Glomerular visceral epithelial cell (primary cell): ENCODE data around the gene MBNL1.
"Not testable (repeated sequence)": the region's sequence is repeated elsewhere in the genome, so short reads cannot be mapped to it uniquely, and the experiment has no call there.

Experiments used
- DNase-seq: peaks from one replicate; pipeline ENCODE4 v3.0.0-alpha.2; 2016; ENCODE audit errors: extremely low spot score

Gene MBNL1

DNA sequence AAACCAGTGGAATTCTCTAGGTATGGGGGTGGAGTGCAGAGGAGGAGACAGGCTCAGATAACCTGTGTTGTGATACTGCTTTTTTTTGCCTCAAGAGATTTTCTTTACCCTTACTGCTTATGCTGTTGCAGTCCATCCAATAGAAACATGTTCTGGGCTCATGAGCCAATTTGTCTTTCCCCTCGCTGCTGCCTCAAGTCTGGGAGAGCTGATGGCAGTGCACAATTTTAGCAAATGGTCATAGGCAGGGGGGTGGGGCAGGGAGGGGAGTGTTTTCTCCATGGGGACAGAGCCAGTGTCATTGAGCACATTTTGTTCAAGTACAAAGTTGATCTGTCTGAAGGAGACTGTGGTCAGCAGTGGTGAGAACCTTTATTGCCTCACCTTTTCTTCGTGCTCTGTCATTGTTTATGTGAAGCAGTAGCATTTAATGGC, 134.9 kb downstream of the MBNL1 start:
- DNase-seq = no peak

DNA sequence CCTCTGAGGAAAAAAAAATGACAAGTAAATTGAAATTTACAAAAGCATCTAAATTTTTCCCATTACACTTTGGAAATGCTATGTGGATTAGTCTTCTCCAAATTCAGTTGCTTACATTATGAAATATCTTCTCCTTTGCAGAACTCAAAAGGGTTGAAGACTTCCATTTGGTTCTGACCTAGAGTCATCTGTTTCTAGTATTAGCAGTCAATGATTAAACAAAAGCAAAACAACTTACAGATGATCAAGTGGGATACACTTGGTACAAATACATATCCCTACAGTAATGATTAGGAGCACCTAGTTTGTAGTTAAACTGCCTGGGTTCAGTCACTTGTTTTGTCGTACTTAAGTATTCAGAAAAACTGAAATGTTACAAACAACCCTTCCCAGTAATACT, 136.2 kb downstream of the MBNL1 start:
- no peak for DNase-seq

DNA sequence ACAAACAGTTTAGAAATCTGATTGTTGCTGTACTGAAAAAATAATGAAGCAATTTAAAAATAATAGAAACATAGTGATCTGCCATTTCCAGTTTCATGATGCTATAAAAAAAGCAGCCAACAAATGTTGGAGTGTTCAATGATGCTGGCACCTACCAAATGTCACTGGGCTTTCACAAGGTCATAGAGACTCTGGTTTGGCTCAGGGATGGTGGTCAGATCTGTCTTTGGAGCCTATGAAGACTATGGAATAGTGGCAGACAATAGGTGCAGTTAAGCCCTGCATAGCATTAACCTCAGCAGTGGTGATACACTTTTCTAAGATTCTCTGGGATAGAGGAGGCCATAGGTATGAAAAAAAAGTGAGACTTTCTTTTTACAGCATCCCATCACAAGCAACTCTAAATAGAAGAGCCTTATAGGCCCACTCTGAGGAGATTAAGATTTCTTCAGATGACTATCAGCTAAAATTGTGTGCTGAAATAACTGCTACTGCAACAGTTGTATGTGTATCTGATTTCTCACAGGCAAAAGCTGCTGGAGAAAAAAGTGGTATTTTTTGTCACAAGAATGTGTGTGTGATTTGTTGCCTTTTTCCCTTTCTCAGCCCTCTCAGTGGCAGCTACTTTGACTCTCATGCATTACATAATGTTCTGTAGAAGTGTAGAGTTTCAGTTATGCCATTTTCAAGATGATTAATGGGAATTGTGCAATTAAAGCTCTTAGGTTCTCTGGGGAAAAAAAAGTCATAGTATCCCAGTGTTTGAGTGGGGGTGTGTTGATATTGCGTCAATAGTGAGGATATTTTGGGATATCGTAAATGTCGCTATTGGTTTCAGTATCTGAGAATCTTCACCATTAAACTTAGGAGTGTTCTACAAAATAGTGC, 137.4 kb downstream of the MBNL1 start:
- no peak for DNase-seq

DNA sequence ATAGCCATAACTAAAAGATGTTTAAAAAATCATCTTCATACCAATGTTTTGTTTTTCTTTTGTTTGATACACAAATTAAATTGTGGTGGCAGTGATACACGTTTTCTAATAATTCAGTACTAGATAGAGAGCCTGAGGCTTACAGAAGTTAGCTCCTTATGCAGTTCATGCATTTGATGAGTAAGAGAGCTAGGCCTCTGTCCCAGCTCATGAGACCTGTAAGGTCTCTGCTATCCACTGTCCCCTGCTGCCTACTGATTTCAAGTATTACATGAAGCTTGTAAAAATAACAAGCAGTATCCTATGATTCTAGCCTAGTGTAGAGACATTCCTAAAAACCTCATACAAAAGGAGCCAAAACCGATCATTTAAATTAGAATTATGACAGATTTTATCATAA, 144.5 kb downstream of the MBNL1 start:
- no peak for DNase-seq

DNA sequence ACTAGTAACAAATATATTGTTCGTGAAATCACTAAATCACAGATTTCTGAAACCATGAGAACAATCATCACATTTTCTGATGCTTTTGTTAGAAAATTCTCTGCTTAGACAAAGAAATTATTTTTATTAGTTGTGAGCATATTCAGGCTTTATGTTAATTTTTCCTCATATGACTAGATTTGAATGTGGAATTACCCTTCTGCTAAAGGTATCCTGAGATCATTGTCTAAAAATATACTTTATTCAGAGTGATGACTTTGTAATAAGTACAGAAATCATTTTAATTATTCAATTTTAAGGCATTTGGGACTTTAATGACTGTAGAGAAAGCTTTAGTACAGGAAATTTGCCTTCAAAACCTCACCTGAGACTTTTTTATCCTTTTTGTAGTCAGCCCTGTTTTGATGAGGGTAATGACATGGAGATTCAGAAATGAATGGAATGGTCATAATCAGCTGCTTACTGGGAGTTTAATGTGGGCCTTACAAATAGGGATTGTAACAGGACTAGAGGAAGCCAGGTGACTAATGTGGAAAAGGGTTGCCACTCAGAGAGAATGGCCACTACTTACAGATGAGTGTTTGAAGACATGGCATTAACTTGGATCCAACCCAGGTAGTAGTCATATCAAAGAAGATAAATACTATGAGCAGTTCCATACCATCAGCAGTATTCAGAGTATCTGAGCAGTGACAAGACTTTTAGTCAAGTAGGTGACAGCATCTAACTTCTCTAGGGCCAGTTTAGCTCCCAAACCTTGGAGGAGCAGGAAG, 148.3 kb downstream of the MBNL1 start:
- no peak for DNase-seq

DNA sequence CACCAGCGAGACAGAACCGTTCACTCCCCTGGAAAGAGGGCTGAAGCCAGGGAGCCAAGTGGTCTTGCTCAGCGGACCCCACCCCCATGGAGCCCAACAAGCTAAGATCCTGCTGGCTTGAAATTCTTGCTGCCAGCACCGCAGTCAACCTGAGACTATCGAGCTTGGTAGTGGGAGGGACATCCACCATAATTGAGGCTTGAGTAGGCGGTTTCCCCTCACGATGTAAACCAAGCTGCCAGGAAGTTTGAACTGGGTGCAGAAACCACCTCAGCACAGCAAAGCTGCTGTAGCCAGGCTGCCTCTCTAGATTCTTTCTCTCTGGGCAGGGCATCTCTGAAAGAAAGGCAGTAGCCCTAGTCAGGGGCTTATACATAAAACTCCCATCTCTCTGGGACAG, 151.0 kb downstream of the MBNL1 start:
- DNase-seq = no peak

DNA sequence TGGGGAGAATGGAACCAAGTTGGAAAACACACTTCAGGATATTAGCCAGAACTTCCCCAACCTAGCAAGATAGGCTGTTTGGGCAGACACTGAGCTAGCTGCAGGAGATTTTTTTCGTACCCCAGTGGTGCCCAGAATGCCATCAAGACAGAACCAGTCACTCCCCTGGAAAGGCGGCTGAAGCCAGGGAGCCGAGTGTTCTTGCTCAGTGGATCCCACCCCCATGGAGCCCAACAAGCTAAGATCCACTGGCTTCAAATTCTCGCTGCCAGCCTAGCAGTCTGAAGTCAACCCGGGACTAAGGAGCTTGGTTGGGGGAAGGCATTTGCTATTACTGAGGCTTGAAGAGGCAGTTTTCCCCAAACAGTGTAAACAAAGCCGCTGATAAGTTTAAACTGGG, 152.4 kb downstream of the MBNL1 start:
- DNase-seq = no peak

DNA sequence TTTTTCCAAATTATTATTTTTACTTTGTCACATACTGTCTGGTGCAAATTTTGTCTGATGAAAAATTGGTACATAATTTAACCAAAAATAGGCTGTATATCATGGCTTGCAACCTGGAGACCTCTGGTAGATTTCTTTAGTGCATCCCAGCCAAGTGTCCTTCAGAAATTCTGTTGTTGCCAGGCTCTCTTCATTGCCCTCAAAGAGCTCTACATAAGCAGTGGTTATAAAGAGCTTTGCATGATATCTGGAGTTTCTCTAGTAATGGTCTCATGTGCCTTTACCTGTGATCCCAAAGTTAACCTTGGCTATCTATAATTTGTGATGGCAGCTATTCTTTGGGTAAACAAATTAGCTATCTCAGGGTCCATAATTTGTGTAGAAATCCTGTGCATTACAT, 157.7 kb downstream of the MBNL1 start:
- no peak for DNase-seq

DNA sequence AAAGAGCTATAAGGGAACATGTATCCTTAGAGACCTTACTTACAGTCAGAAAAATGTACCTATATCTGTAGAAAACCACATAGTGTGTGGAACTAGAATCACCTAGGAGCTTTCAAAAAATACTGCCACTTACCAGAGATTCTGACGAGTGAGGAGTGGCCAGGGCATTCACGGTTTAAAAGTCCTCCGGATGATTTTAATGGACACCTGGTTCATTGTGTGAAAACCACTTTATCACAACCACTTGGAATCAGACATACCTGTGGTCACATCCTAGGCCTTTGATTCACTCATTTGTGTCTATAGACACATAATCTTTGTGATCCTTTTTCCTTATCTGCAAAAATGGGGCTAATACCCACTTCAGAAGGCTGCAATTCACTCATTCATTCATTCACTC, 159.8 kb downstream of the MBNL1 start:
- peak; percentile 10 for DNase-seq

DNA sequence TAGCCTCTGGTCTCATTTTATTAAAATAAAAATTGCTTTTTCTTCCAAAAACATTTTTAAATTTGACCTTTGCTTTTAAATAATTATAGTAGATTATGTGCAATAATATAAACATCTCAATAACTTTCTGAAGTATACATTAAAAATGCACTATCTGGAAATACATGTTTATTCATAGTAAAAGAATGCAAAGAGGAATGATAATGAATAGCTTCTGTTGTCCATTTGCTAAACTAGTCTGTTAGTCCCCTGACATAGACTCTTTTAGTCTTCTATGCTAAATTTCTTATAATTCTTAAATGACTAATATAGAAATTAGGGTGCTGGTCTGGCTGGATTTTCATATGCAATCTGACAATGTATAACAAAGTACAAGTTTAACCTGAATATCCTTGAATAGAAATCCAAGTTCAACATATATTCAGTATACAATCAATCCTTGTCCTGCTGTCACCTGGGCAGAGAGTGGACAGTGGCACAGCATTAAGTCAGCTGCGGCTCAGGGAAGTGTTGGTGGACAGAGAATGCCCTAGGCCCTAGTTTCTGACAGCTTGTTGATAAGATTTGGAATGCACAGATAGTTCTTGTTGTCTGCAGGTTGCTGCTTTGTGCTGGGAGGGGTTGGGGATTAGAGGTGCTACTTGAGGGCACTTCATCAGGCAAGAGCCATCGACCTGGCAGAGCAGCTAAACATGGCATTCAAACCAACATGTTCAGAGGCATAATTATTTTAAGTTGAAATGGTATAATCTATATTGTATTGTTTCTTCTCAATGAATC, 161.7 kb downstream of the MBNL1 start:
- DNase-seq = no peak

DNA sequence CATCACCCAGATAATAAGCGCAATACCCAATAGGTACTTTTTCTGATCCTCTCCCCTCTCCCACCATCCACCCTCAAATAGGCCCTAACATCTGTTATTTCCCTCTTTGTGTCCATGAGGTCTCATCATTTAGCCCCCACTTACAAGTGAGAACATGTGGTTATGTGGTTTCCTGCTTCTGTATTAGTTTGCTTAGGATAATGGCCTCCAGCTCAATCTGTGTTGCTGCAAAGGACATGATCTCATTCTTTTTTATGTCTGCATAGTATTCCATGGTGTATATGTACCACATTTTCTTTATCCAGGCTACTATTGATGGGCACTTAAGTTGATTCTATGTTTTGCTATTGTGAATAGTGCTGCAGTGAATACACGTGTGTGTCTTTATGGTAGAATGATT, 165.4 kb downstream of the MBNL1 start:
- DNase-seq = no peak

DNA sequence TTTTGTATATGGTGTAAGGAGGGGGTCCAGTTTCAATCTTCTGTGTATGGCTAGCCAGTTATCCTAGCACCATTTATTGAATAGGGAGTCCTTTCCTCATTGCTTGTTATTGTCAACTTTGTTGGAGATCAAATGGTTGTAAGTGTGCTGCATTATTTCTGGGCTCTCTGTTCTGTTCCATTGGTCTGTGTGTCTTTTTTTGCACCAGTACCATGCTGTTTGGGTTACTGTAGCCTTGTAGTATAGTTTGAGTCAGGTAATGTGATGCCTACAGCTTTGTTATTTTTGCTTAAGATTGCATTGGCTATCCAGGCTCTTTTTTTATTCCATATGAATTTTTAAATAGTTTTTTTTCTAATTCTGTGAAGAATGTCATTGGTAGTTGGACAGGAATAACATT, 166.5 kb downstream of the MBNL1 start:
- DNase-seq = not testable (repeated sequence)

DNA sequence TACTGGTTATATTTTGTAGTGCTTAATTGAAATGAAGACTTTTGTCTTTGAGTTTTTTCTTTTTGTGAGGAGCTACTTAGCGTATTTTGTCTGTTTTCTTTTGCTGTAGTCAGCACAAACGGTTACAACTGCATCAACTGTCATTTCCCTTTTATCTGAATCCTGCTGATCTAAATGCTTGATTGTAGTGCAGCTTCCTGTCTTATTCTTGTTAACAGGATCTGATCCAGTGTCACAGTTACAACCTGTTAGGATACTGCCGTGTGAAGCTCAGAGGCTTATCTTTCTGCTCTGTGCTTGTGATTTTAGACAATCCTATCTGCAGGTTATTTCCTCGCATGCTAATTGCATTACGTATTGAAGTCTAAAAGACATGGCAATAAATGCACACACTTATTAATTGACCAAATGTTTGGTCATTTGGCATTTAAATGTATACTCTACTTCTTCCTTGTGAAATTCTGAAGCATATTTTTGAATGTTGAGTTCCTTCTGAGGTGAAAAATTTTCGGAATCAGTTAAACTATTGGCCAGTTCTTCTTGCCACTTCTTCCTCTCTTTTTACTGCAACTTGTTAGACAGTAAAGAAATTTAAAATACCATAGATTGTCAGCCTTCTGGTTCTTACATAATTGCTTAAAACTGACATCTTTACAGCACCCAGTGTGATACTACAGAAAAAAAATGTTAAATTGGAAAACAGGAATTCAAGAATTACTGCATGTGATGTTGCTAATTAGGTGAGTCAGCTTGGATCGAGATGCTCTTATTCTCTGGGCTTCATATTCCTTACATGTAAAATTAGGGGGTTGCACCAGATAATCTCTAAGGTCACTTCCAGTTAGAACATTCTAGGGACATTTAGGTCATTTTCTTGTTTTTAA, 168.2 kb downstream of the MBNL1 start:
- DNase-seq = no peak

DNA sequence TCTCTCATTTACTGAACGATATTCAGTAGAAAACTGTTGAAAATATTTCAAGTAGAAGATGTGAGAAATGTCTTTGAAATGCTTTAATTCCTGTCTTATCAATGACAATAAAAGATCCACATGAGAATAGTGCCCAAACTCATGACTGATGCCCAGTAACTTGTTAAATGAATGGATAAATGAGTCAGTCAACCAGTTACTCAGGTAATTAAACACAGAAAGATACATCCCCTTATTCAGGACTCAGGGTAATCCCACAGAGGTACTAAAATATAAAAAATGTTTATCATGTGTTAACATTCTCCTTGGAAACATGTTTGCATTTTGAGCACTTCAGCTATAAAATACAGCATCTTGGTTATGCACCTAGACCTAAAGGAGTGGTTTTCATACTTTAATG, 169.5 kb downstream of the MBNL1 start:
- DNase-seq = no peak

DNA sequence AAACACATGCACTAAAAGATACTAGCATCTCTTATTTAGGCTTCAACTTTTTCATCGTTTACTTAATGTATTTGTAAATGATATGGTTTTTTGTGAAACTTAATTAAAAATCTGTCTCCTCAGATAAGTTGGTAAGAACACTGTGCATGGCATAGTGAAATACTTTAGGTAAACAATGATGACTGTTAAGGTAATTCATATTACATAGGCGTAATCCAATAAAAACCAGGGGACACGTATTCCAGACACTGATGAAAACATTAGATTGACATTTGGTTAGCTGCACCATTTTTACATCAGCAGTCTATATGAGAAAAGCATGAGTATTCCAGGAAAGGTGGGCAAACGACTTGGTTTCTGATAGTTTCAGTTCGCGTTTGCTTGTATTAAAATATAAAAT, 170.0 kb downstream of the MBNL1 start:
- DNase-seq = no peak

DNA sequence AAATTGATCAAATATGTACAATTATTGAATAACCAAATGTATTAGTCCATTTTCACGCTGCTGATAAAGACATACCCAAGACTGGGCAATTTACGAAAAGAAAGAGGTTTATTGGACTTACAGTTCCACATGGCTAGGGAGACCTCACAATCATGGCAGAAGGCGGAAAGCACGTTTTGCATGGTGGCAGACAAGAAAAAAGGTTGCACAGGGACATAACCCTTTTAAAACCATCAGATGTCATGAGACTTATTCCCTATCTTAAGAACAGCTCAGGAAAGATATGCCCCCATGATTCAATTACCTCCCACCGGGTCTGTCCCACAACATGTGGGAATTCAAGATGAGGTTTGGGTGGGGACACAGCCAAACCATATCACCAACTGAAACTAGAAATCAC, 171.5 kb downstream of the MBNL1 start:
- DNase-seq = not testable (repeated sequence)

DNA sequence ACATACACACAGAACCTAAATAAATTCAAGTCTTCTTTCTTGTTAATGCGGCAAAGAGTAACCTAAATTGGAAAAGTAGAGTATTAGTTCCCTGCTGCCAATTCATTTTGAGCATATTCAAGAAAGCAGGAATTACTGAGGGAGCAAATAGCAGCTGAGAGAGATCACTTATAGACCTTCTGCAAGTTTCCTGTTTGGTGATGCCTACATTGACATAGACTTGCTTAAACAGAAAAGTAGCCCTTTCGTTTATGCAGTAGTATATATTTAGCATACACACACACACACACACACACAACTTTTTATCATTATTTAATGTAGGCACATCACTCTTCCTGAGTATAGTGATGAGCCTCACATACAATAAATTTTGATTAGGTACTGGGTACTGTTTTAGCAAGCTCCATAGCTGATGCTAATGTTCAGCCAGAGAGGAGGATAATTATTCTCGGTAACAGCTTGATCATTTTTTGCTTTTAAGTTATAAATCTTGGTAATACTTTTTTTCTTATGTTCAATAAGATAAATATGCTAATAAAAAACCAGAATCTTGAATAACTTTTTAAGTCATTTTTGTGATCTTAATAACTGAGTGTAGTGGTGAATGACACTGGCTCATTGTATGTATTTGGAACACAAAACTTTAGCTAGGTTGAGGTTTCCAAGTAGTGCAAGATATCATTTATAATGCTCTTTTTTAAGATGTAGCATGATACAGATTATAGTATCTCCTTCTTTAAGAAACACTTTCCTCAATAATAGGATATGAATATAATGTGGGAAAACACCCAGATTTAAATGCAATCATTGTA, 174.7 kb downstream of the MBNL1 start:
- no peak for DNase-seq

DNA sequence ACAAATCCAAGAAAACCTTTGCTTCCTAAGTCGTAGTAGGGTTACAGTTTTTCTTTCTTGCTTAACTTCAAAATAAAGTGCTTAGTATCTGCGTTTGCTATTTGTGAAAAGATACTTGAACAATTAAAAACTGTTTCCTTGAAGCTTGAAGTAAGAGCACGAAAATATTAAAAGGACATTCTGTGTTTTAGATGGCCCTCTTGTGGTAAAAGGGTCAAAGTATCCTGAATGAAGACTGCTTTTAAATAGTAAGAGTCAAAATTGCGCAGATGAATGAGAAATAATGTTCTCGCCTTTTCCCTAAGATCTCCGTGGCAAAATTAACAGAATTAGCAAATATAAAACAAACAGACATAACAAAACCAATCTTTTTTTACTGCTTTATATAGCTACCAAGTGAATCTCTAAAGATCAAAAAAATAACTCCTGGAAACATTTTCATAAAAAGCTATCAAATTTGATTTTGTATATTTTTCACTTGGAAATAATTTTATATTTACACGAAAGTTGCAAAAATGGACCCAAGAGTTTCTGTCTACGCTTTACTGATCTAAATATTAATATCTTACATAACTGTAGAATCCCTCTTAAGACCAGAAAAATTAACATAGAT, 175.4 kb downstream of the MBNL1 start:
- DNase-seq = peak; percentile 46

DNA sequence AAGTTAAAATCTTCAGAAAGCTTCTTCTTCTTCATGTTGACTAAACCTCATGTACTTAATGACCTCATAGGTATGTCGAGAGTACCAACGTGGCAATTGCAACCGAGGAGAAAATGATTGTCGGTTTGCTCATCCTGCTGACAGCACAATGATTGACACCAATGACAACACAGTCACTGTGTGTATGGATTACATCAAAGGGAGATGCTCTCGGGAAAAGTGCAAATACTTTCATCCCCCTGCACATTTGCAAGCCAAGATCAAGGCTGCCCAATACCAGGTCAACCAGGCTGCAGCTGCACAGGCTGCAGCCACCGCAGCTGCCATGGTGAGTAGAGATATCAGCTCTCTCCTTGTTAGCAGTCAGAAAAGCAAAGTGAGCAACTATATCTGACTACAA, 176.5 kb downstream of the MBNL1 start:
- DNase-seq = no peak

DNA sequence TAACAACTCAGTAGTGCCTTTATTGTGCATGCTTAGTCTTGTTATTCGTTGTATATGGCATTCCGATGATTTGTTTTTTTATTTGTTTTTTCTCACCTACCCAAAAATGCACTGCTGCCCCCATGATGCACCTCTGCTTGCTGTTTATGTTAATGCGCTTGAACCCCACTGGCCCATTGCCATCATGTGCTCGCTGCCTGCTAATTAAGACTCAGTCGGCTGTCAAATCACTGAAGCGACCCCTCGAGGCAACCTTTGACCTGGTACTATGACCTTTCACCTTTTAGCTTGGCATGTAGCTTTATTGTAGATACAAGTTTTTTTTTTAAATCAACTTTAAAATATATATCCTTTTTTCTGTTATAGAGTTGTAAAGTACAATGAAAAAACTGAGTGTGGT, 177.8 kb downstream of the MBNL1 start:
- DNase-seq = no peak
